GM12878 (cell line): Measurements from ENCODE around the gene CTR9. TPM values are rescaled to one million over a fixed set of nuclear protein-coding genes. Genes with fewer than 3 reads are reported as not detected.
A peak's percentile ranks its signal among the peaks of the same experiment; 100 is the strongest.

Experiments
- CHD2 ChIP-seq: IDR thresholded peaks from 2 replicates; pipeline ENCODE4 v1.6.1; 2011; ENCODE audit warnings: low read depth, low read length, improper control_type of control experiment, borderline replicate concordance
- IKZF1 ChIP-seq: fragments of 450-650 bp; conservative IDR thresholded peaks from 2 replicates; pipeline ENCODE4 v1.6.1; 2017; ENCODE audit warnings: antibody characterized with exemption, mild to moderate bottlenecking
- IRF5 ChIP-seq: fragments of 450-650 bp; IDR thresholded peaks from 2 replicates; pipeline ENCODE4 v1.6.1; 2017; ENCODE audit warnings: borderline replicate concordance
- LARP7 ChIP-seq: fragments of 450-650 bp; IDR thresholded peaks from 2 replicates; pipeline ENCODE4 v1.6.1; 2017; ENCODE audit warnings: mild to moderate bottlenecking
- RAD21 ChIP-seq: IDR thresholded peaks from 2 replicates; pipeline ENCODE4 v1.6.1; 2011; ENCODE audit warnings: mild to moderate bottlenecking, low read depth, low read length, moderate library complexity; ENCODE audit not compliant: insufficient read depth
- SPI1 ChIP-seq: IDR thresholded peaks from 2 replicates; pipeline ENCODE4 v1.6.1; 2011; ENCODE audit warnings: low read depth, mild to moderate bottlenecking, low read length, moderate library complexity, borderline replicate concordance; ENCODE audit not compliant: insufficient read depth
- TCF12 ChIP-seq: IDR thresholded peaks from 2 replicates; pipeline ENCODE4 v1.6.1; 2011; ENCODE audit warnings: low read depth, mild to moderate bottlenecking, low read length
- TCF3 ChIP-seq: IDR thresholded peaks from 2 replicates; pipeline ENCODE4 v1.6.1; 2012; ENCODE audit warnings: low read depth, mild to moderate bottlenecking, low read length, borderline replicate concordance; ENCODE audit not compliant: insufficient read depth
- YY1 ChIP-seq: IDR thresholded peaks from 2 replicates; pipeline ENCODE4 v1.6.1; 2011; ENCODE audit warnings: low read depth, mild to moderate bottlenecking, low read length
- ZNF24 ChIP-seq: fragments of 450-650 bp; IDR thresholded peaks from 2 replicates; pipeline ENCODE4 v1.6.1; 2017; ENCODE audit warnings: antibody characterized with exemption, mild to moderate bottlenecking
- polyA plus RNA-seq, 11 experiments: library from polyadenylated mRNA; depleted of rRNA in 4 of 11; unstranded in 6 of 11; stranded (reverse) in 5 of 11; fragments of >200 nt; fragmentation: Nextera tagmentation in 4 of 11; fragmentation: Illumina TruSeq in 1 of 11; extraction: Ambion mirVana in 4 of 11; extraction: Trizol in 1 of 11; gene quantifications; 1 replicate in 1 of 11; 2 replicates in 10 of 11; pipeline versions ENCODE4 v1.2.1 to v1.2.3, GENCODE V29; 2011 to 2016; ENCODE audit warnings: inconsistent platforms in 2 of 11, missing spikeins in 2 of 11, low read depth in 1 of 11
- total RNA-seq, 4 experiments: library from RNA; depleted of rRNA in 3 of 4; stranded (reverse); fragments of >200 nt in 3 of 4; fragmentation: Illumina TruSeq in 1 of 4; extraction: Trizol in 1 of 4; gene quantifications; 2 replicates each; pipeline versions ENCODE4 v1.2.1 to v1.2.3, GENCODE V29; 2013 to 2021

Gene CTR9
- total and polyA plus RNA-seq, 10 of the 15 experiments (the other 5 are each of a cell fraction or from before 2014, with no cell fraction given): 13.9 to 54.9 (median 28.9) TPM

- TF ChIP-seq RAD21 (peak; percentile 96), YY1 (0 out of 2 replicates have a peak, but pooled peaks have one; percentile 52), TCF3 (peak; percentile 72; the same call in 1 of the 2 replicates), TCF12 (peak; percentile 76), IKZF1 (peak; percentile 47), SPI1 (peak; percentile 70; the same call in 1 of the 2 replicates), LARP7 (peak; percentile 71; the same call in 1 of the 2 replicates), ZNF24 (0 out of 2 replicates have a peak, but pooled peaks have one; percentile 13), CHD2 (no peak; the same call in 1 of the 2 replicates), IRF5 (no peak)
Measured at GRCh38 chr11:10792385-10793068, 41.5 kb downstream of the CTR9 start (continued).
